Gastroesophageal sphincter (tissue), 3 donors: Measurements from ENCODE around the gene GSK3A.

Source experiments
- POLR2AphosphoS5 ChIP-seq: sonication (generic); formaldehyde crosslinking; IDR thresholded peaks from one replicate; pipeline ENCODE4 v1.6.1; 2017; ENCODE audit warnings: antibody characterized with exemption
- TF ChIP-seq, protein P1 (sequence below), 4 experiments: fragments of 200-600 bp in 2 of 4; fragments of 450-650 bp in 2 of 4; sonication (generic) in 1 of 4; IDR thresholded peaks; one replicate each; pipeline ENCODE4 v1.5.1; 2017 to 2019; ENCODE audit warnings: antibody characterized with exemption in 4 of 4, mild to moderate bottlenecking in 2 of 4, moderate library complexity in 2 of 4

DNA sequence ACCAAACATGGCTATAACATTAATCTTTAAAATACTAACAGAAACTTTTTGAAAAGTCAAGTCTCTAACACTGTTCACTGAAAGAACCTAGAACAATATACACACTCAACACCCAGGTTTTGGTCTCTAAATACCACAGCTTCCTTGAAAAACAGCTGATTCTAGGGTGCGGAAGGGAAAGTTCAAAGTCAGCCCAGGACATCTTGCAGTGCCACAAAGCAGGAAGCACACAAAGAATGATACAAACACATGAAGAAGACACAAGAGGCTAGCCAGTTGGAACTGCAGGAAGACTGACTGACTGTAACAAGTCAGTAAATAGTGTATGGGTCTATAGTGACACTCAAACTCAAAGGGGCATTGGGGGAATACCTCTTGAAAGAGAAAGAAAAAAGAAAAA, 29.5 kb downstream of the GSK3A start:
- TF ChIP-seq POLR2AphosphoS5 = no peak
- TF ChIP-seq, protein P1, sequence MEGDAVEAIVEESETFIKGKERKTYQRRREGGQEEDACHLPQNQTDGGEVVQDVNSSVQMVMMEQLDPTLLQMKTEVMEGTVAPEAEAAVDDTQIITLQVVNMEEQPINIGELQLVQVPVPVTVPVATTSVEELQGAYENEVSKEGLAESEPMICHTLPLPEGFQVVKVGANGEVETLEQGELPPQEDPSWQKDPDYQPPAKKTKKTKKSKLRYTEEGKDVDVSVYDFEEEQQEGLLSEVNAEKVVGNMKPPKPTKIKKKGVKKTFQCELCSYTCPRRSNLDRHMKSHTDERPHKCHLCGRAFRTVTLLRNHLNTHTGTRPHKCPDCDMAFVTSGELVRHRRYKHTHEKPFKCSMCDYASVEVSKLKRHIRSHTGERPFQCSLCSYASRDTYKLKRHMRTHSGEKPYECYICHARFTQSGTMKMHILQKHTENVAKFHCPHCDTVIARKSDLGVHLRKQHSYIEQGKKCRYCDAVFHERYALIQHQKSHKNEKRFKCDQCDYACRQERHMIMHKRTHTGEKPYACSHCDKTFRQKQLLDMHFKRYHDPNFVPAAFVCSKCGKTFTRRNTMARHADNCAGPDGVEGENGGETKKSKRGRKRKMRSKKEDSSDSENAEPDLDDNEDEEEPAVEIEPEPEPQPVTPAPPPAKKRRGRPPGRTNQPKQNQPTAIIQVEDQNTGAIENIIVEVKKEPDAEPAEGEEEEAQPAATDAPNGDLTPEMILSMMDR (IDR thresholded peaks at IDR 0.05) = no peak
